ENCODE measurements around the gene C16orf95.
A peak's percentile ranks its signal among the peaks of the same experiment; 100 is the strongest.
"Not testable (repeated sequence)": the region's sequence is repeated elsewhere in the genome, so short reads cannot be mapped to it uniquely, and the experiment has no call there.

The C16orf95 gene

GRCh38 chr16:87316923-87317749 lies at the start of gene C16orf95:
C16orf95 (minus strand) TSS chr16:87317392; CDS start chr16:87317242, 150 bp downstream.
- in situ Hi-C loops (cut with MboI; ENCODE audit: low sequenced_read_pairs) = no loop called here
- Histone ChIP-seq H3K4me1 (peaks cover 6% of the 10 kb centered on the region; the same call in 1 of the 2 replicates), H3K9me3 (no peaks in the 10 kb centered on the region), H3K36me3 (replicated peaks) (peaks cover 7% of the 10 kb centered on the region; the same call in 1 of the 2 replicates), H3K27me3 (ENCODE audit: low read depth) (no peaks in the 10 kb centered on the region), H3K4me3 (peak within 1 kb of the TSS; percentile 83)
- DNase-seq (ENCODE audit: low spot score in 2 of 2) = peak; percentile 85 to 97

- in situ Hi-C loops (cut with MboI; ENCODE audit: low sequenced_read_pairs) = no loop called here
These were observed 49.7 kb upstream of the C16orf95 start for GRCh38 chr16:87366930-87367329.

GRCh38 chr16:87366288-87366687 lies 49.1 kb upstream of the C16orf95 start:
- no peak overlapping the region for H3K4me3 ChIP-seq
- DNase-seq (ENCODE audit: low spot score in 2 of 2) = no peak
- H3K36me3 ChIP-seq (replicated peaks) = 0 out of 2 replicates have a peak, but pooled peaks cover 7% of the 10 kb centered on the region
- H3K9me3 ChIP-seq = no peaks in the 10 kb centered on the region
- no peaks in the 10 kb centered on the region for H3K4me1 ChIP-seq
- in situ Hi-C loops (cut with MboI; ENCODE audit: low sequenced_read_pairs) = no loop called here
- H3K27me3 ChIP-seq (ENCODE audit: low read depth) = no peaks in the 10 kb centered on the region

More at GRCh38 chr16:87366930-87367329, 49.7 kb upstream of the C16orf95 start:
- no peak for DNase-seq (ENCODE audit: low spot score in 2 of 2)
- Histone ChIP-seq H3K9me3 (no peaks in the 10 kb centered on the region), H3K36me3 (replicated peaks) (0 out of 2 replicates have a peak, but pooled peaks cover 7% of the 10 kb centered on the region), H3K27me3 (ENCODE audit: low read depth) (no peaks in the 10 kb centered on the region), H3K4me1 (no peaks in the 10 kb centered on the region), H3K4me3 (no peak overlapping the region)

GRCh38 chr16:87365021-87365713 lies 48.0 kb upstream of the C16orf95 start:
- no peaks in the 10 kb centered on the region for H3K9me3 ChIP-seq
- DNase-seq (ENCODE audit: low spot score in 2 of 2) = no peak
- H3K27me3 ChIP-seq (ENCODE audit: low read depth) = no peaks in the 10 kb centered on the region
- no peaks in the 10 kb centered on the region for H3K4me1 ChIP-seq
- in situ Hi-C loops (cut with MboI; ENCODE audit: low sequenced_read_pairs) = no loop called here
- 0 out of 2 replicates have a peak, but pooled peaks cover 7% of the 10 kb centered on the region for H3K36me3 ChIP-seq (replicated peaks)
- no peak overlapping the region for H3K4me3 ChIP-seq

- no peak overlapping the region for H3K4me3 ChIP-seq
- peaks cover 15% of the 10 kb centered on the region; the same call in 1 of the 2 replicates for H3K36me3 ChIP-seq (replicated peaks)
- H3K4me1 ChIP-seq = no peaks in the 10 kb centered on the region
- no peaks in the 10 kb centered on the region for H3K9me3 ChIP-seq
- in situ Hi-C loops (cut with MboI; ENCODE audit: low sequenced_read_pairs) = no loop called here
- H3K27me3 ChIP-seq (ENCODE audit: low read depth) = no peaks in the 10 kb centered on the region
- no peak for DNase-seq (ENCODE audit: low spot score in 2 of 2)
These were observed 46.7 kb upstream of the C16orf95 start for GRCh38 chr16:87363771-87364455.

- H3K9me3 ChIP-seq; DNase-seq (ENCODE audit: low spot score in 2 of 2); H3K4me1 ChIP-seq; in situ Hi-C loops (cut with MboI; ENCODE audit: low sequenced_read_pairs); H3K27me3 ChIP-seq (ENCODE audit: low read depth); H3K4me3 ChIP-seq: not testable (repeated sequence)
- peaks cover 23% of the 10 kb centered on the region for H3K36me3 ChIP-seq (replicated peaks)
These were observed 45.8 kb upstream of the C16orf95 start for GRCh38 chr16:87362828-87363559.

- Histone ChIP-seq H3K36me3 (replicated peaks) (peaks cover 29% of the 10 kb centered on the region), H3K27me3 (ENCODE audit: low read depth) (no peaks in the 10 kb centered on the region), H3K4me3 (no peak overlapping the region), H3K4me1 (no peaks in the 10 kb centered on the region), H3K9me3 (no peaks in the 10 kb centered on the region)
- in situ Hi-C loops (cut with MboI; ENCODE audit: low sequenced_read_pairs) = no loop called here
- DNase-seq (ENCODE audit: low spot score in 2 of 2) = no peak
These were observed 44.9 kb upstream of the C16orf95 start for GRCh38 chr16:87361916-87362619.

- no peak for DNase-seq (ENCODE audit: low spot score in 2 of 2)
- in situ Hi-C loops (cut with MboI; ENCODE audit: low sequenced_read_pairs) = no loop called here
- H3K27me3 ChIP-seq (ENCODE audit: low read depth) = no peaks in the 10 kb centered on the region
- peaks cover 27% of the 10 kb centered on the region for H3K36me3 ChIP-seq (replicated peaks)
- H3K9me3 ChIP-seq = no peaks in the 10 kb centered on the region
- H3K4me3 ChIP-seq = no peak overlapping the region
- H3K4me1 ChIP-seq = no peaks in the 10 kb centered on the region
These were observed 43.8 kb upstream of the C16orf95 start for GRCh38 chr16:87360862-87361610.

- H3K4me3 ChIP-seq = no peak overlapping the region
- H3K36me3 ChIP-seq (replicated peaks) = peaks cover 25% of the 10 kb centered on the region
- H3K4me1 ChIP-seq = no peaks in the 10 kb centered on the region
- H3K9me3 ChIP-seq = no peaks in the 10 kb centered on the region
- no peak for DNase-seq (ENCODE audit: low spot score in 2 of 2)
- H3K27me3 ChIP-seq (ENCODE audit: low read depth) = no peaks in the 10 kb centered on the region
- in situ Hi-C loops (cut with MboI; ENCODE audit: low sequenced_read_pairs) = no loop called here
These were observed 41.9 kb upstream of the C16orf95 start for GRCh38 chr16:87359121-87359520.

- Histone ChIP-seq H3K4me1 (no peaks in the 10 kb centered on the region), H3K36me3 (replicated peaks) (peaks cover 25% of the 10 kb centered on the region), H3K4me3 (no peak overlapping the region), H3K9me3 (no peaks in the 10 kb centered on the region), H3K27me3 (ENCODE audit: low read depth) (no peaks in the 10 kb centered on the region)
- in situ Hi-C loops (cut with MboI; ENCODE audit: low sequenced_read_pairs) = no loop called here
- DNase-seq (ENCODE audit: low spot score in 2 of 2) = no peak
These were observed 41.5 kb upstream of the C16orf95 start for GRCh38 chr16:87358696-87359095.

GRCh38 chr16:87358250-87358649 lies 41.1 kb upstream of the C16orf95 start:
- no peak overlapping the region for H3K4me3 ChIP-seq
- H3K36me3 ChIP-seq (replicated peaks) = peaks cover 25% of the 10 kb centered on the region
- H3K4me1 ChIP-seq = no peaks in the 10 kb centered on the region
- H3K27me3 ChIP-seq (ENCODE audit: low read depth) = no peaks in the 10 kb centered on the region
- DNase-seq (ENCODE audit: low spot score in 2 of 2) = no peak
- in situ Hi-C loops (cut with MboI; ENCODE audit: low sequenced_read_pairs) = no loop called here
- no peaks in the 10 kb centered on the region for H3K9me3 ChIP-seq

GRCh38 chr16:87356491-87356853 lies 39.3 kb upstream of the C16orf95 start:
- H3K27me3 ChIP-seq (ENCODE audit: low read depth) = no peaks in the 10 kb centered on the region
- in situ Hi-C loops (cut with MboI; ENCODE audit: low sequenced_read_pairs) = no loop called here
- H3K9me3 ChIP-seq = no peaks in the 10 kb centered on the region
- H3K4me3 ChIP-seq = no peak overlapping the region
- no peak for DNase-seq (ENCODE audit: low spot score in 2 of 2)
- no peaks in the 10 kb centered on the region for H3K4me1 ChIP-seq
- peaks cover 22% of the 10 kb centered on the region for H3K36me3 ChIP-seq (replicated peaks)
